ENCODE data around the gene CPNE2.

The CPNE2 gene

DNA sequence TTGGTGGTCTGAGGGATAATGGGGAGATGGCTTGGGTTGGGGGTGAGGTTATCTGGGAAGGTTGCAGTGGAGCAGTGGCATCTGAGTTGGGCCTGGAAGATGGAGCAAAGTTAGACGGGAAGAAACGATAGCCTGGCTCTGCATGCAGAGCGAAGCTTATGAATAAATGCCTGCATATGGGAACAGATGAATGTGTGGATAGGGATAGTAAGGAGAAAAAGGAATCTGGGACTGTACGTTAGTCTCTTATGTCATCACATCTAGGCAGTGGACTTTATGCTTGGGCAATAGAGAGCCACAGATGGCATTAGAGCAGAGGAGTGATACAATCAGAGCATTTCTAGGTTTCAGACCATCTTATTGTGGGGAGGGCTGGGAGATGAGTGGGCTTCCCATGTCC is 33.0 kb downstream of the CPNE2 start:
- no peak for DNase-seq (ENCODE audit: extremely low read depth, low read depth)
- TF ChIP-seq, protein P1, sequence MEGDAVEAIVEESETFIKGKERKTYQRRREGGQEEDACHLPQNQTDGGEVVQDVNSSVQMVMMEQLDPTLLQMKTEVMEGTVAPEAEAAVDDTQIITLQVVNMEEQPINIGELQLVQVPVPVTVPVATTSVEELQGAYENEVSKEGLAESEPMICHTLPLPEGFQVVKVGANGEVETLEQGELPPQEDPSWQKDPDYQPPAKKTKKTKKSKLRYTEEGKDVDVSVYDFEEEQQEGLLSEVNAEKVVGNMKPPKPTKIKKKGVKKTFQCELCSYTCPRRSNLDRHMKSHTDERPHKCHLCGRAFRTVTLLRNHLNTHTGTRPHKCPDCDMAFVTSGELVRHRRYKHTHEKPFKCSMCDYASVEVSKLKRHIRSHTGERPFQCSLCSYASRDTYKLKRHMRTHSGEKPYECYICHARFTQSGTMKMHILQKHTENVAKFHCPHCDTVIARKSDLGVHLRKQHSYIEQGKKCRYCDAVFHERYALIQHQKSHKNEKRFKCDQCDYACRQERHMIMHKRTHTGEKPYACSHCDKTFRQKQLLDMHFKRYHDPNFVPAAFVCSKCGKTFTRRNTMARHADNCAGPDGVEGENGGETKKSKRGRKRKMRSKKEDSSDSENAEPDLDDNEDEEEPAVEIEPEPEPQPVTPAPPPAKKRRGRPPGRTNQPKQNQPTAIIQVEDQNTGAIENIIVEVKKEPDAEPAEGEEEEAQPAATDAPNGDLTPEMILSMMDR (IDR thresholded peaks at IDR 0.05; ENCODE audit: low read depth, low read length, missing control alignments): no peak
- no peak overlapping the region for H3K4me3 ChIP-seq (replicated peaks; ENCODE audit: low read depth, low read length)

DNA sequence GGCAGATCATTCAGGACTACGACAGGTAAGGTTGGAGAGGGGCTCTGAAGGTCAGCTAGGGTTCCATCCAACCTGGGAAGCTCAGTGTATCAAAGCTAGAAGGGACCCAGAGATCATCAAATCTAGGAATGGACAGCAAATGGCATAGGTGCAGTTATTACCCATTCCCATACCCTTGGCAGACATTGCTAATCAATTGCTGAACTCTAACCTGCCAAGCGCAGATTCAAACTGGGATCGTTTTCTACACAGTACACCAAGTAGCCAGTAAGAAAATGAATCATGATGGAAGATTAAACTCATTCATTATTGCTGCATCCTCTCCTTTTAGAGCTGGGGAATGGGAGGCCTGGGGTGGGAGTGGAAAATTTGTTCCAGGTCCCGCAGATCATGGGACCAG is 33.6 kb downstream of the CPNE2 start:
- H3K4me3 ChIP-seq (replicated peaks; ENCODE audit: low read depth, low read length): no peak overlapping the region
- no peak for DNase-seq (ENCODE audit: extremely low read depth, low read depth)
- TF ChIP-seq, protein P1 (IDR thresholded peaks at IDR 0.05; ENCODE audit: low read depth, low read length, missing control alignments): no peak

DNA sequence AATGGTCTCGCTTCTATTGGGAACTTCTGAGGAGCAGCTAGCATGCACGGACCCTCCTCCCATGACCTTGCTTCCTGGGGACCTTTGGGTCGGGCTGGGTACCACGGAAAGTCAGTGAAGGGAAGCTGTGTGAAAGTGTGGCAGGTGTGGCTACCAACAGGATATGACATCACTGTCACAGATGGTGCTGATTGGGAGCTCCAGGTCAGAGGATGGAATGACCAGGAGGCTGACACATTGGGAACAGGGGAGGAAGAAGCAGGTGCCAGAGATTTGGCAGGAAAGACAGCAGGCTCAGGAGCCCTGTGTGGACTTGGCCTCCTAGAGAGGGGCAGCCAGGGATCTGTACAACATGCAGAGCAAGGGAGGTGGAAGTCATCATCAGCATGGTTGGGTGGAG is 34.0 kb downstream of the CPNE2 start:
- no peak for DNase-seq (ENCODE audit: extremely low read depth, low read depth)
- H3K4me3 ChIP-seq (replicated peaks; ENCODE audit: low read depth, low read length): no peak overlapping the region
- TF ChIP-seq, protein P1 (IDR thresholded peaks at IDR 0.05; ENCODE audit: low read depth, low read length, missing control alignments): no peak

DNA sequence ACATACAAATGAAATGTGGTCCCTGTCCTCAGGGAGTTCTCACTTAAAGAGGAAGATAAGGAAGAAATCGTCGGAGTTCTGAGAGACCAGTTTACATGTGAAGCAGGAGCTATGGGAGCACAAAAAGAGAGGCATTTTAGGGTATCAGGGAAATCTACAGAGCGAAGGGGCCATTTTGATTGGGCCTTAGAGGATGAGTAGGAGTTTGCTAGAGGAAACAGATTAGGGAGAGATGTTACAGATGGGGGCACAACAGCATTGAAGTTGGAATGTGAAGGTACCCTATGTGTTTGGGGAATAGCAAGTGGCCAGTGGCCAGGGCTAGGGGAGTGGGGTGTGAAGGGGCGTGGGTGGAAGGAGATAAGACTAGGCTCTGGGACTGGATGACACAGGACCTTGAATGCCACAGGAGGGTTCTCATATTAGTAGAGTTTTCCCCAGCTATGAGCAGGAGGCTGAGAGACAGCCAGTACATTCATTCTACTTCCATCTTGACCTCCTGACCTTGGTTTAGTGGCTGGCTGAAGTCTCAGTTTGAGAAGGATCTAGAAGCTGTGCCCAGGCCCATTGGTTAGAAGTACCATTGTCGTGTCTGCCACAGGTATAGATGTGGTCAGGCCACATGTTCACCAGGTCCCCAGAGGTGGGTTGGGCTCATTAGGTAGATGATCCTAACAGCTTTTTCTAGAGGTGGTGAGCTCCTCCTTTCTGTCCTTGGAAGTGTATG is 34.8 kb downstream of the CPNE2 start:
- DNase-seq (ENCODE audit: extremely low read depth, low read depth): no peak
- no peak overlapping the region for H3K4me3 ChIP-seq (replicated peaks; ENCODE audit: low read depth, low read length)
- TF ChIP-seq, protein P1 (IDR thresholded peaks at IDR 0.05; ENCODE audit: low read depth, low read length, missing control alignments): no peak

DNA sequence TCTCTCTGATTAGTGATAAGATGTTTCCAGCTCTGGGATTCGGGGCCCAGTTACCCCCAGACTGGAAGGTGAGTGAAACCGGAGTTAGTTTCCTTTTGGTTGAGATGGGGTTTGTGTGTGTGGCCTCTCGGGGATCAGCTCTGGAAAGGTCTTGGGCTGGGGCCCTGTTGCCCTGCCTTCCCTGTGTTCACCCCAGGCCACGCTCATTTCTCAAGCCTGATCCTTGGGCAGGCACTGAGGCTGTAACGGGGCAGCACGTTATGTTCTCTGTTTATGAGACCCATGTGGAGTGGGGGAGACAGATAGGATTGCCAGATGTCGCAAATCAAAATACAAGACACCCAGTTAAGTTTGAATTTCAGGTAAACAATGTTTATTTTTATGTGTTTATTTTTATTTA is 35.5 kb downstream of the CPNE2 start:
- no peak for DNase-seq (ENCODE audit: extremely low read depth, low read depth)
- H3K4me3 ChIP-seq (replicated peaks; ENCODE audit: low read depth, low read length): no peak overlapping the region
- TF ChIP-seq, protein P1 (IDR thresholded peaks at IDR 0.05; ENCODE audit: low read depth, low read length, missing control alignments): no peak

DNA sequence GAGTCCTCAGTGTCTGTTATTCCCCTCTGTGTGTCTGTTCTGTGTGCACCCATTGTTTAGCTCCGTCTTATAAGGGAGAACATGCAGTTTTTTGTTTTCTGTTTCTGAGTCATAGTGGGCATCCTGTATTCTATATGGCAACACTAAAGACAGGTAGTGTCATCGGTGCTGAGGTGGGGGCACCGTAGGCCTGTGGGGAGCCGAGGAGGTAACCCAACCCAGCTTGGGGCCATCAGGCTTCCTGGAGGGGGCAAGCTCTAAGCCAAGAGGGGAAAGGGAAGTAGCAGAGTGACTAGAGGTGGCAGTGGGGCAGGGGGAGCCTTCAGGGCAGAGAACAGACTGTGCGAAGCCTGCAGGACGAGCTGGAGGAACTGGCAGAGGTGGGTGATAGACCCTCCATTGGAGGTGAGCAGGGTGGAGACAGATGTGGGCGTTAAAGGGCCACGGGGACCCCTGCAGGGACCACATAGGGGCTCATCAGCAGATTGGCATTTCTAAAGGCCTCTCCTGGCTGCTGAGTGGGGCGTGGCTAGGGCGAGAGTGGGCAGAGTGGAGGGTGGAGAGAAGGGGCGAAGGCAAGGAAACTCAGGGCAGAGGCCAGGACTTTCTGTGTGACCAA is 36.5 kb downstream of the CPNE2 start:
- no peak overlapping the region for H3K4me3 ChIP-seq (replicated peaks; ENCODE audit: low read depth, low read length)
- DNase-seq (ENCODE audit: extremely low read depth, low read depth): no peak
- TF ChIP-seq, protein P1 (IDR thresholded peaks at IDR 0.05; ENCODE audit: low read depth, low read length, missing control alignments): no peak

Data from HFF-Myc (cell line).